GM18507 (cell line): ENCODE measurements around the gene DNPH1.

ENCODE experiments used
- DNase-seq: peaks from one replicate; pipeline ENCODE4 v3.0.0; 2011; ENCODE audit warnings: low read depth; ENCODE audit not compliant: insufficient read length; ENCODE audit errors: extremely low spot score
- FAIRE-seq: peaks from 2 replicates; lab custom pipeline; 2011; peaks lifted over from hg19 to GRCh38; lab: Jason Lieb, UNC

The DNPH1 gene

DNA sequence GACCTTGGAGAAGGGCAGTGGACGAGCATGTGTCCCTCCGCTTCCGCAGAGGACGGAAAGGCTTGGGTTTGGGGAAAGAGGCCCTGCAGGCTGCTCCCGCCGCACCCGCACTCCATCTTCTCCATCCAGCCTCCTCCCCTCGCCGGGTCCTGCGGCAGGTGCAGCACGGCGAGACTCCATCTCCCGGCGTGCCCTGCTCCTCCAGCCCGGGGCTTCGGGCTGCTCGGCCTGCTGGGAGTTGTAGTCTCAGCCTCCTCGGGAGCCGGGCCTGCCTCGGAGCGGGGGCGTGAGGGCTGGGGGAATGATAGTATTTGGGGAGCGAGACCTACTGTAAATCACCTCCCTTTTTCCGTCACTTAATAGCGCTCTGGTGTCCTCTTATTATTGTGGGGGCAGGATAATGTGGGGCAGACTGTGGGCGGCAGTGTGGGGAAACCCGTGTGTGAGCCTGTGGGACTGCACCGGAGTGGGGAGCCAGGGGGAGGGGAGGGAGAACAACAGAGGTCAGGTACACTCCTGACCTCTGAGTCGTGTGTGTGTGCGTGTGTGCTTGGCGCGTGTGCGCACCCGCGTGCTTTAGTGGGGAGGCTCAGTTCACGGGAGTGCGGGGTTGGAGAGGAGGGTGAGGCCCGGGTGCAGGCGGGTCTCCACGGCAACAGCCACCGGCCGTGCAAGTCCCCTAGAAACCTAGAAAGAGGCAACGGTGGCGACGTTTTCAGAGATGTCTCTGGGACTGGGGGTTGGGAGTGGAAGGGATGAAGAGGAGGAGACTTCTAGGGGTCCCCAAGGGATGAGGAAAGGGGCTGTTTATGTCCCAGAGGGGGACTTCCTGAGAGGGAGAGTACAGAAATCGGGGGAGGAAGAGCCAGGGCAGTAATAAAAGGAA, 18.1 kb upstream of the DNPH1 start:
- DNase-seq (peak; percentile 97), FAIRE-seq (peak; percentile 86)

DNA sequence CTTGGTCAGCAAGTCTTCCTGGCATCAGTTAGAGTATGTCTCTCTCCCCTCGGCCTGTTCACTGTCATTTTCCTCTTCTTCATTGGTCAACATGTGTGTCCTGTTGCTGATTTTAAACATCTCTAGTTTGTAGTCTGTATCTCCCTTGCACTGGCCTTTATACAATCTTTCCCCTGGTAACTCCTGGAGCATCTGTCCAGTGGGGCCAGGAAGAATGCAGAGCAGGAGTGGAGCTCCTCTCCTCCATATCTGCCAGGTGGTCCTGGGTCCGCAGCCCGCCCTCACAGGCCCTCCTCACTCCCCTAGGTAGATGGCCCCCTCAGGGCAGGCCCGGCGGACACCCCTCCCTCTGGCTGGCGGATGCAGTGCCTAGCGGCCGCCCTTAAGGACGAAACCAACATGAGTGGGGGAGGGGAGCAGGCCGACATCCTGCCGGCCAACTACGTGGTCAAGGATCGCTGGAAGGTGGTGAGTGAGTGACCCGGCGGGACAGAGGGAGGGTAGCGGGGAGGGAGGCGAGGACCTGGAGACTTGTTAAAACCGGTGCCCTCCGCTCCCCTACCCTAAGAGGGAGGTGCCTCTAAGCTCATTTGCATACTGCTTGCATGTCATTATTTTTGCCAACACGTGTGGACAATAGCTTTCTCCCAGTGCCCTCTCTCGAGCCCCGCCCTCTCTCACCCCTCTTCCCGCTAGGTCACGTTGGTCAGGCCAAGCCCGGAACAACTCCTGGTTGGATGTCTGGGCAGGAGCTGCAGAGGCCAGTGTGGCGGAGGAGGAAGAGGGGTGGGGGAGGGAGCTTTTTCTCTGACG, 17.2 kb upstream of the DNPH1 start:
- FAIRE-seq = peak; percentile 5

DNA sequence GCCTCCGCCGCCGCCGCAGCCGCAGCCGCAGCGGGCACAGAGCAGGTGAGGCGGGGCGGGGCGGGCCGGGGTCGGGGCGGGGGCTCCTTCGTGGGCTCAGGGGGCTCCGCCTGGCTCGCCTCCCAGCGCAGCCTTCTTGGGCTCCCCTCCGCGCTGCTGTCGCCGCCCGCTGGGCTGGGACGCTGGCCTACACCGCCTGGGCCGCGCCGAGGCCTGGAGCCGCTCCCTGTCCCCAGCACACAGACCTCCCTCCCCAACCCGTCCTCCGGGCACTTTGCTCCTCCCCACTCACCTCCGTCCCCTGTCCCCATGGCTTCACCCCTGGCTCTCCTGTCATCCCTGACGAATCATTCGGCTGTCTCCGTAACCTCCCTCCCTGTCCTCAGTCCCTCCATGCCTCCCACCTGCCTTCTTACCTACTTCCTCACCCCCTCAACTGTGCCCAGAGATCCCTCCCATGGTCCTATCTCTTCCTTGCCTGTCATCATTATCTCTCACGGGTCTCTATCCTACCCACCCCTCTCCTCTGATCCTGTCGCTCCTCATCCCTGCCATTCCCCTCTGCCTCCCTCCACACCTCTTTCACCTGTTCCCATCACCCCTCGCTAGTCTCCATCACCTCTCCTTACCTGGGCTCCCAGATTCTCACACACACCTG, 14.5 kb upstream of the DNPH1 start:
- FAIRE-seq (no peak), DNase-seq (no peak)

More for the DNA sequence above, 17.2 kb upstream of the DNPH1 start:
- no peak for DNase-seq

DNA sequence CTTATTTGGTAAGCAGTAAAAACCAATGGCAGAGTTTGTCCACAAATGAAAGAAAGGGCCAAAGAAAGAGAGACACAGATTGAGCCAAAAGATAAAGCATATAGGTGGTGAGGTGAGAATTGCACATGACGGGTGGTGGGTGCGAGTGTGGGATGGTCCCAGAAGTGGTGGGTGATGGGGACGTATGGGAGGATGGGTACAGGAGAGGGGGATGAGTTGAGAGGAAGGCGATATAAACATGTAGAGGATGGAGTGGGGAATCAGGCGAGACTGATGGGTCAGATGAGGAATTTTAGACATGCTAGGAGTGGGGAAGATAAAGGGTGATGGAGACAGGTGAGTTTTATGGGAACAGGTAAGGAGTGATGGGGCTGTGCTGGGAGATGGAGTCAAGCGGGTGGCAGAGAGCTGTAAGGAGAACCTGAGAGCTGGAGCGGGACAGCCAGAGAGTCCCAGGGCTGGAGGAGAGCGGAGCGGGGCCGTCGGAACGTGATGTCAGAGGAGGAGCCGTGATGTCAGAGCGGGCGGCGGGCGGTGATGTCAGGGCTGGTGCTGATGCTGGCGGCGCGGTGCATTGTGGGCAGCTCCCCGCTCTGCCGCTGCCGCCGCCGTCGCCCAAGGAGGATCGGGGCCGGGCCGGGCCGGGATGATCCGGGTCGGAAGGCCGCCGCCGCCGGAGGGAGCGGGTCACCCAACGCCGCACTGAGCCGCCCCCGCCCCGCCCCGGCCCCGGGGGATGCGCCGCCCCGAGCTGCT, 13.8 kb upstream of the DNPH1 start, which contains the start of gene TTBK1:
Gene TTBK1 (plus strand): TSS at position 574 of the 756 bp plus-strand sequence. CDS start 3,180 bp downstream, outside the sequence.
- FAIRE-seq (no peak), DNase-seq (no peak)

DNA sequence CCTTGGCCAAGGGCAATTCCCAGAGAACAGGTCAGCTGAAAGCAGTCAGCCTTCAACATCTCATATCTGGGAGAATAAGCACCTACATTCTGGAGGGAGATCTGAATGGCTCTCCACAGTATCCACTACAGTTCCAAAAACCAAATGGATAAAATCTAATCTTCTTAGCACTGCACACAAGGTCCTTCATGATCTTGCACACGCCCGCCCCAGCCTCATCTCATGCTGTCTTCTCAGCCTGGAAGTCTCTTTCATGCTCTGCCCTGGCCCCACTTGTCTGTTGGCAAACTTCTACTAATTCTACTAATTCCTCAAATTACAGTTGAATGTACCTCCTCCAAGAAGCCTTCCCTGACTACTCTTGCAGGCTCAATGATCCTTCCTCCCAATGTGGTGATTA, 12.2 kb upstream of the DNPH1 start:
- DNase-seq (no peak), FAIRE-seq (no peak)

DNA sequence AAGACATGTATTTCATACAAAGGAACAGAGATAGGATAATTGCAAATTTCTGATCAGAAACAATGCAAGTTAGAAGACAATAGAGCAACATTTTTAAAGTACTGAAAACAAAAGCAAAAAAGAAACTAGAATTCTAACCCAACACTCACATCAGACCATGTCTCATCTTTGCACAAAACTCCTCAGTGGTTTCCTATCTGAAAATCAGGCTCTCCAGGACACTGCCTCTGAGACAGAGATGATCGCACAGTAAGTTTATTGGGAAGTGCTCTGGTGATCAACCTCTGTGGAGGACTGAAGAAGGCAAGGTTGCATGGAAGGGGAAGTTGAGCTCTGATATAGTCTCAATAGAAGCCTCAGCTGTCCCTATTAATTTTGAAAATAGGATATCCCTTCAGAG, 11.7 kb upstream of the DNPH1 start:
- FAIRE-seq = no peak

DNA sequence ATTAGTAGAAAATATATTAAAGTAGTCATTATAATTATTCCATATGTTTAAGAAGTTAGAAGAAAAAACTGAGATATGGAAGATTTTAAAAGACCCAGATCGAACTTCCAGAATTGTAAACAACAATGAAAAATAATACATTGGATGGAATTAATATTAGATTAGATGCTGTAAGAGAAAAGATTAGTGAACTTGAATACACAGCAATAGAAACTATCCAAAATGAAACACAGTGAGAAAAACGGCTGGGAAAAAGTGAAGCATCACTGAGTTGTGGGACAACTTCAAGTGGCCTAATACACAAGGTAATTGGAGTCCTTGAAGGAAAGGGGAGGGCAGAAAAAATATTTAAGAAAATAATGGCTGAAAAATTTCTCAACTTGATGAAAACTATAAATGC, 9.8 kb upstream of the DNPH1 start:
- no peak for DNase-seq
- FAIRE-seq = no peak

More for the DNA sequence above, 11.7 kb upstream of the DNPH1 start:
- DNase-seq = no peak

DNA sequence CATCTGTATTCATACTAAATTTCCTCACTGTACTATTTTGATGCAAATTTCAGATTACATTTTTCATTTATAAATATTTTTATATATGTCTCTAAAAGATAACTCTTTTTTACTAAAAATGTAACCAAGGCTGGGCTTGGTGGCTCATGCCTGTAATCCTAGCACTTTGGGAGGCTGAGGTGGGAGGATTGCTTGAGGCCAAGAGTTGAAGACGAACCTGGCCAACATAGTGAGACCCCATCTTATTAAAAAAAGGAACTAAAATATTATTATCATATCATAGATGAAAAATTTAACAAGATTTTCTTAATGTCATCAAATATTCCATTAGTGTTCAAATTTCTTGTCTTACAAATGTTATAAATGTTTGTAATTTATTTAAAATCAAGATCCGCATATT, 6.6 kb upstream of the DNPH1 start:
- DNase-seq = no peak
- FAIRE-seq = no peak

DNA sequence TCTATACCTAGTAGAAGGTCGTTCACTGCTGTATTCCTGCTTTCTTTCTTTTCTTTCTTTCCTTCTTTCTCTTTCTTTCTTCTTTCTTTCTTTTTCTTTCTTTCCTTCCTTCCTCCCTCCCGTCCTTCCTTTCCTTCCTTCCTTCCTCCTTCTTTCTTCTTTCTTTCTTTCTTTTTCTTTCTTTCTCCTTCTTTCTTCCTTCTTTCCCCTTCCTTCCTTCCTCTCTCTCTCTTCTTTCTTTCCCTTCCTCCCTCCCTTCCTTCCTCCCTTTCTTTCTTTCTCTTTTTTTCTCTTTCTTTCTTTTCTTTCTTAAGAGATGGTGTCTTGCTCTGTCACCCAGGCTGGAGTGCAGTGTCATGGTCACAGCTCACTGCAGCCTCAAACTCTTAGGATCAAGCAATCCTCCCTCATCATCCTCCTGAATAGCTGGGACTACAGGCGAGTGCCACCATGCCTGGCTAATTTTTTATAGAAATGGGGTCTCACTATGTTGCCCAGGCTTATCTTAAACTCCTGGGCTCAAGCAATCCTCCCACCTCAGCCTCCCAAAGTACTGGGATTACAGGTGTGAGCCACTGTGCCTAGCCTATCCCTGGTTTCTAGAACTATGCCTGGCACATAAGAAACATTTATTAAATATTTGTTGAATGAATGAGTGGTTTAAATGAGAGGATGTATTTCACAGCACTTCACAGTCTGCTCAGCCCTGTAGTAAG, 2.6 kb upstream of the DNPH1 start:
- no peak for FAIRE-seq
- no peak for DNase-seq

DNA sequence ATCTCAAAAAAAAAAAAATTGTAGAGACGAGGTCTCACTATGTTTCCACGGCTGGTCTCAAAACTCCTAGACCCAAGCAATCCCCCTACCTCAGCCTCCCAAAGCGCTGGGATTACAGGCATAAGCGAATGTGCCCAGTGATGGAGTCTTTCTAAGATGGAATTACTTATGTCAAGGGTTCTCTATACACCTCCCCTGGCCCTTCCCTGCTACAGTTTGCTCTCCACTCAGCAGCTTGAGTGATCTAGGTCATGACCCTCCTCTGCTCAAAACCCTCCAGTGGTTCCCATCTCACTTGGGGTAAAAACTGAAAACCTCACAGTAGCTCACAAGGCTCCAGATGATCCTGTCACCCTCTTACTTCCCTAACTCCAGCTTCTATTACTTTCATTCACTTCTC, 1.8 kb upstream of the DNPH1 start:
- DNase-seq = no peak
- FAIRE-seq = no peak

DNA sequence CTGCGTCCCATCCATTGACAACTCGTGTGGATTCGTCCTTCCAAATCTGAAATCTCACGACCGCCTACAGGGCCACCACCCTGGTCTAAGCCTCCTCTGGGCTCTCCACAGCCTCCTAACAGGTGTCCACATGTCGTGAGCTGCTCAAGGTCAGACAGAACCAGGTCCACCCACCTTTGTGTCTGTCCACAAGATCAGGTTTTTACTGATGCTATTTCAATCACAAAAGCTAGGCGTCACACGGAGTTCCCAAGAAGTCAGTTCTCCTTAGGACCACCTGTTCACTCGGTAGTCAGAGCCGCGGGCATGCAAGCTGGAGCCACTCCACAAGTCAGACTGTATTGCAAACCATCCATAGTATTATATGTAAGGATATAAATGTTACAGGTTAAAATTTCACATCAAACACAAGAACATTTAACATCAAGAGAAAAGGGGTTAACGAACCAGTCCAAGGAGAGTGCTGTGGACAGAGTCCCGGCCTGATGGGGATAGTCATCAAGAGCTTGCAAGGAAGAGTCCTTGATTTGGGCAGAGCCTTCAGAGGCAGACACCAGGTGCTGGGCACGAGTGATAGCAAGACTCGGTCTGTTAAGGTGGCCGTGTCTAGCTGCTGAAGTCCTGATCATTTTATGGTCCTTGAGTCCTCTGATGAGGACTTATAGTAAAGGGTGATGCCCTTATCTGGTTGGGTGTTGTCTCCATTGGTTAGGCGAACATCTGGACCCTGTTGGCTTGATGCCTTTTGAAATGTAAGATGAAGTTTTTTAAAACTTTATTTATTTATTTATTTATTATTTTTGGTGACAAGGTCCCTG, 731 bp upstream of the DNPH1 start:
- DNase-seq (no peak), FAIRE-seq (no peak)

DNA sequence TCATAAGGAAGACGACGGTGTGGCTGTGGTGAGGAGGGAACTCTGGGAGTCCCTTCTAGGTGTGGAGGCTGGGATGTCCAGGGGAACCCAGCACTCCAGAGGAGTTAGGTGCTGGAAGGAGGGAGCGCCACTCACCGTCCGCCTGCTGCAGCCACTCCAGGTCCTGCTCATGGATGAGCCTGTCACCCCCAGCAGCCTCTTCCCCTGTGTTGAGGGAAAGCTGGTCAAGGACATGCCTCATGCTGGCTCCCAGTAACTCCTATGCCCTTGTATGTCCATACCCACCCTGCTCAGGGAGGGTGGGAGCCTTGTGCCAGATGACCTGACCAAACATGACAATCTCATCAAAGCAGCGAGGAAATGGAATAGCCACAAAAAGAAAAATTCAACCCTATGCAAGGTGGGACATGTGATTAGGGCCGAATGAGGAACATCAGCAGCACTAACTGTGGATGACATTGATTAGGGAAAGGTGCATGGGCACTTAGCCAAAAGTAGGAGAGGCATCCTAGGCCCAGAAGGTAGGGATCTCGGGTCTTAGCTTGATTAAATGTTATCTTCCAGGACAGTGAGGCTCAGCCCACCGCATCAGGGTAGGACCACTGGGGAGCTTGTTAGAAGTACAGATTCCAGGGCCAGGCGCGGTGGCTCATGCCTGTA, 3.0 kb downstream of the DNPH1 start:
- no peak for DNase-seq

DNA sequence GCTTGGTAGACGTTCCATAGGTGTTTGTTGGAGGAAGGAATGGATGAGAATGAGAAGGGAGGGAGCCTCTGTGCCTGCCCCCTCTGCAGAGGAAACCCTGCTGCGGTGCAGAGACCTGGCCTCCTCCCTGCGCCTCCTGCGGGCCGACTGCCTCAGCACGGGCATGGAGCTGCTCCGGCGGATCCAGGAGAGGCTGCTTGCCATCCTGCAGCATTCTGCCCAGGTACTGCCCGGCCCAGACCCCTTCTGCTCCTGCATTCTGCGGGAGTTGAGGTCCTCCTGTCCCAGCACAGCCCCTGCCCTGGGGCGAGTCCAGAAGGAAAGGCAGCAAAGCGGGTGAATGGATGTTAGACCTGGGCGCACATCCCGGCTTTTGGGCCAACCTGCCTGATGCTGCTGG, 6.1 kb downstream of the DNPH1 start:
- FAIRE-seq = no peak
- DNase-seq = no peak

More for the DNA sequence above, 3.0 kb downstream of the DNPH1 start:
- FAIRE-seq = no peak

DNA sequence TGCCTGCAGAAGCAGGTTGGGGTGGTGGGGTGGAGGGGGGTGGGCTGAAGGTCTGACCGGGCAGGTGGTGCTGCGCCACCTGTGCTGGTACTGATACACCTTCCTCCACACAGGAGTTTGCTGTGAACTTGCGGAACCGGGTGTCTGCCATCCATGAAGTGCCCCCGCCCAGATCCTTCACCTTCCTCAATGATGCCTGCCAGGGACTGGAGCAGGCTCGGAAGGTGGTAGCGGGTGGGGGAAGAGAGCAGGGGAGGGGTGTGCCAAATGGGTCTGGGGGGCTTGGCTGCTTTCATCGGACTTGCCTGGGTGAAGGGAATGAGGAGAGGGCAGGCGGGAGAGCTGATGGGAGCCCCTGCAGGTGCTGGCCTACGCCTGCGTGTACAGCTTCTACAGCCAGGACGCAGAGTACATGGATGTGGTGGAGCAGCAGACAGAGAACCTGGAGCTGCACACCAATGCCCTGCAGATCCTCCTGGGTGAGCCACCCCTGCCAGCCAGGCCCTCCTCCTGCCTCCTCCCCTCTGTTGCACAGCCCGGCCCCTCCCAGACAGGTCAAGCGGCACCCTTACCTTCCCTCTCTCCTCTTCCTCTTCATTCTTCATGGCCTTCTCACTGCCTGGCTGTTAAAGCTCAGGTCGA, 6.7 kb downstream of the DNPH1 start:
- FAIRE-seq = no peak
- DNase-seq = no peak

DNA sequence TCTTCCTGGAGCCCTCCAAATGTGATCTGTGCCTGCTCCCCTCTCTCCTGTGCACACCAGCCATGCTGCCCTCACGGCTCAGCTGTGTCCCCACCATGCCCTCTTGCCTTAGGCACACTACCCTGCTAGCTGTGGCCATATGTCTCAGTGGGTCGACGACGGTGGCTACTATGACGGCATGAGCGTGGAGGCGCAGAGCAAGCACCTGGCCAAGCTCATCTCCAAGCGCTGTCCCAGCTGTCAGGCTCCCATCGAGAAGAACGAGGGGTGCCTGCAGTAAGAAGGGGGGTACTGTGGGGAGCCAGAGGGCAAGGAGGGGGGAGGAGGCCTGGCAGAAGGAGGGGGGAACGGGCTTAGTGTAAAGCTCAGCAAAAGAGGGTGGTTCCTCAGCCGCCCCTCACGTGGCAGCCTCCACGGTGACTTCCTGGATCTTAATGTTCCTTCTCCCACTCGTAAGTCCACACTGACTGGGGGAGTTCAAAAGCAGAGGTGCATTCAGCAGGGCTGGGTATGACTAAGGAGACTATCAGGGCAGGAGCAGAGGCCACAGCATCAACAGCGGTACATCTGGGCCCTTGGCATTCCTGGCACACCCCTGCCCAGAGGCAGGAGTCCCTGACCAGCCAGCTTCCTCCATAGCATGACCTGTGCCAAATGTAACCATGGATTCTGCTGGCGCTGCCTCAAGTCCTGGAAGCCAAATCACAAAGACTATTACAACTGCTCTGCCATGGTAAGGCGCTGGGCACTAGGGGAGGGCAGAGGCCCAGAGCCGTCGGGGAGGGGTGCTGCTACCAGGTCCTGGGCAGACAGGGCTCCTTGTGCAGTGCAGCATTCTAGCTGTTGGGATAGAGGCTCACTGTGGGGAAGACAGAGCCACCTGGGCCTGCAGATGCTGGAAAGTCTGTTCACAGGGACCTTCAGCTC, 8.0 kb downstream of the DNPH1 start:
- FAIRE-seq (no peak), DNase-seq (no peak)

DNA sequence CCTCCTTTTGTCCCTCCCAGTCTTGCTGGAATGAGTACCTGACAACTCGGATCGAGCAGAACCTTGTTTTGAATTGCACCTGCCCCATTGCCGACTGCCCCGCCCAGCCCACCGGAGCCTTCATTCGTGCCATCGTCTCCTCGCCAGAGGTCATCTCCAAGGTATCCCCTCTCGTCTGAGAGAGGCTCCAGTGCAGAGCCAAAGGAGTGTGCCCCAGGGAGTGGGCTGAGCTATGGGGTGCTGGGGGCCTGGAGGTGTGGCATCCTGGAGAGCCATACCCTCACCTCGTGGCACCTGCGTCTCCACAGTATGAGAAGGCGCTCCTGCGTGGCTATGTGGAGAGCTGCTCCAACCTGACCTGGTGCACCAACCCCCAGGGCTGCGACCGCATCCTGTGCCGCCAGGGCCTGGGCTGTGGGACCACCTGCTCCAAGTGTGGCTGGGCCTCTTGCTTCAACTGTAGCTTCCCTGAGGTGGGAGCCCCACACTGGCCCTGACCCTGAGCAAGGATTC, 8.8 kb downstream of the DNPH1 start:
- FAIRE-seq (no peak), DNase-seq (no peak)
